Activated naive CD4-positive, alpha-beta T cell treated with anti-CD3 and anti-CD28 coated beads for 36 hours (primary cell): Measurements from ENCODE around the gene CYTH3. TPM values are rescaled to one million over a fixed set of nuclear protein-coding genes. Genes with fewer than 3 reads are reported as not detected.

Source experiments
- CTCF ChIA-PET: fragments of 350-600 bp; sonication (Branson Sonifier 250); formaldehyde crosslinking; loops from one replicate; lab custom pipeline; 2021; ENCODE audit warnings: antibody characterized with exemption; lab: Charles Lee
- DNase-seq: peaks from one replicate; pipeline ENCODE4 v3.0.0-alpha.2; 2020
- H3K27ac Mint-ChIP-seq: one replicate; pipeline ENCODE4 v1.8.0; 2021; ENCODE audit warnings: mild to moderate bottlenecking, mixed read lengths
- H3K27me3 Mint-ChIP-seq: one replicate; pipeline ENCODE4 v1.8.0; 2021; ENCODE audit warnings: low read depth, mixed read lengths
- H3K36me3 Mint-ChIP-seq: one replicate; pipeline ENCODE4 v1.8.0; 2021; ENCODE audit warnings: low read depth, mixed read lengths
- H3K4me1 Mint-ChIP-seq: one replicate; pipeline ENCODE4 v1.8.0; 2021; ENCODE audit warnings: low read depth, mixed read lengths
- H3K4me3 Mint-ChIP-seq: one replicate; pipeline ENCODE4 v1.8.0; 2021; ENCODE audit warnings: mild to moderate bottlenecking, moderate library complexity, mixed read lengths
- H3K9me3 Mint-ChIP-seq: one replicate; pipeline ENCODE4 v1.8.0; 2021; ENCODE audit warnings: mixed read lengths
- intact Hi-C: fragments of 100-400 bp; cut with micrococcal nuclease; formaldehyde crosslinking; loops from one replicate; pipeline ENCODE4 v1.15.1; 2023
- total RNA-seq, 2 experiments: library from RNA; stranded (reverse); gene quantifications; one replicate each; pipeline ENCODE4 v1.2.3, GENCODE V29; 2021

CYTH3 gene
- total RNA-seq, 2 experiments from 2014 or later: 1.1 TPM

DNA sequence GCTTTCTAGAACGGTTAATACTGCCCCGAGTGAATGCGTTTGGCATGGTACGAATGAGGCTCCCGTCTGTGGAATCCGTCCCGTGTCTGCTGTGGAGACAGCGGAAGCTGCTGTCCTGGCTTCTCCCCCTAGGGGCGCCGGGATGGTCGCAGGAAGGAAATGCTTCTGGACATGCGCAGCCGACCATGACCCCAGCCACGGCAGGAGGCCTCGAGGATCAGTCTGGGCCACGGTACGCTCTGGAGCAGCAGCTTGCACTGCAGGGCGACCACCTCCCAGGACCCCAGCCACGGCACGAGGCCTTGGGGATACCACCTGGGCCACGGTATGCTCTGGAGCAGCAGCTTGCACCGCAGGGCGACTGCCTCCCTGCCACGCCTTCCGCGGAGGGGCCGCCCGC, 107.9 kb downstream of the CYTH3 start:
- Mint-ChIP-seq H3K4me1 (no peaks in the 10 kb centered on the region), H3K4me3 (no peak overlapping the region), H3K27ac (no peak overlapping the region), H3K27me3 (no peaks in the 10 kb centered on the region), H3K36me3 (no peaks in the 10 kb centered on the region), H3K9me3 (no peaks in the 10 kb centered on the region)
- intact Hi-C loops: loop anchor here (5.0 kb wide), 1 partner anchor 108 kb away; the partner anchor contains the start of gene CYTH3
- CTCF ChIA-PET: interaction anchor here (0.6 to 0.9 kb wide), 2 partner anchors 52 to 284 kb away, joined by 3 read pairs; no protein-coding TSS in a partner anchor
- no peak for DNase-seq

DNA sequence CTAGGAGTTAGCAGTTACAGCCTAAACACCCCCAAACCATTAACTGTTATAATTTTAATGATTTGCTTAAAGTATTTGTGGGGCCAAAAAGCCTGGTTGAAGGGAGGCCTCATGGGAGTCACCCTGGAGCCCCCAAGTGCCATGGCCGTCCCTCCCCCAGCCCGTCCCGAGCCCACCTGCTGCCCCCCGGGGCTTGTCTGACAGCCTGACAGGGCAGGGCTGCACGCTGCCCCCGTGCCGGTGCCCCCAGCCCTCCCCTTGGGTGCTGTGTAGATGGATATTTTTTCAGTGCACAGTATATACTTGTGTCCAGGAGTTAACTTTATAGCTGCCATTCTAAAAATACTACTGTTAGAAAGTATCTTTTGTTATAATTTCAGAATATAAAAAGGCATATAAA, 108.4 kb downstream of the CYTH3 start:
- CTCF ChIA-PET: interaction anchor here (0.6 to 0.9 kb wide), 2 partner anchors 52 to 284 kb away, joined by 3 read pairs; no protein-coding TSS in a partner anchor
- no peaks in the 10 kb centered on the region for H3K27me3 Mint-ChIP-seq
- H3K27ac Mint-ChIP-seq: no peak overlapping the region
- H3K9me3 Mint-ChIP-seq: no peaks in the 10 kb centered on the region
- no peak overlapping the region for H3K4me3 Mint-ChIP-seq
- intact Hi-C loops: loop anchor here (5.0 kb wide), 1 partner anchor 108 kb away; the partner anchor contains the start of gene CYTH3
- no peaks in the 10 kb centered on the region for H3K4me1 Mint-ChIP-seq
- no peak for DNase-seq
- H3K36me3 Mint-ChIP-seq: no peaks in the 10 kb centered on the region

DNA sequence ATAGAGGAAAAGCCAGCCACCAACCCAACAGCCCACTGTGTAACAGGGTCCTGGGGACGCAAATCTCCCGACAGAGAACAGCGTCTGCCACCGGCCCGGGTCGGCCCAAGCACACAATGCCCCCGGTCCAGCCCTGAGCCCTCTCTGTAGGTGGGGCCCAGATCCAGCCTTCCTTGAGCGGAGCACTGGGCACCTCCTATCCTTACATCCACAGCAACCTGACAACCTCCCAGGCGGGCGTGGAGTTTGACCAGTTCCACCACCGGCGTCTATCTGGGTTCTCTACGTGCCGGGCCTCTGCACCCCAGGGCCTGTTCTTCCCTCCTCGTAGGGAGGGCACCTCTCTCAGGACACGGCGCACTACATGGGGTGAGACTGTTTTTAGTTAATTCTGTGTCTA, 109.0 kb downstream of the CYTH3 start:
- no peaks in the 10 kb centered on the region for H3K9me3 Mint-ChIP-seq
- no peak overlapping the region for H3K27ac Mint-ChIP-seq
- CTCF ChIA-PET: no interaction called here
- H3K4me1 Mint-ChIP-seq: no peaks in the 10 kb centered on the region
- intact Hi-C loops: loop anchor here (5.0 kb wide), 1 partner anchor 109 kb away; the partner anchor contains the start of gene CYTH3
- no peak overlapping the region for H3K4me3 Mint-ChIP-seq
- no peak for DNase-seq
- peaks cover under 1% of the 10 kb centered on the region for H3K36me3 Mint-ChIP-seq
- H3K27me3 Mint-ChIP-seq: no peaks in the 10 kb centered on the region

DNA sequence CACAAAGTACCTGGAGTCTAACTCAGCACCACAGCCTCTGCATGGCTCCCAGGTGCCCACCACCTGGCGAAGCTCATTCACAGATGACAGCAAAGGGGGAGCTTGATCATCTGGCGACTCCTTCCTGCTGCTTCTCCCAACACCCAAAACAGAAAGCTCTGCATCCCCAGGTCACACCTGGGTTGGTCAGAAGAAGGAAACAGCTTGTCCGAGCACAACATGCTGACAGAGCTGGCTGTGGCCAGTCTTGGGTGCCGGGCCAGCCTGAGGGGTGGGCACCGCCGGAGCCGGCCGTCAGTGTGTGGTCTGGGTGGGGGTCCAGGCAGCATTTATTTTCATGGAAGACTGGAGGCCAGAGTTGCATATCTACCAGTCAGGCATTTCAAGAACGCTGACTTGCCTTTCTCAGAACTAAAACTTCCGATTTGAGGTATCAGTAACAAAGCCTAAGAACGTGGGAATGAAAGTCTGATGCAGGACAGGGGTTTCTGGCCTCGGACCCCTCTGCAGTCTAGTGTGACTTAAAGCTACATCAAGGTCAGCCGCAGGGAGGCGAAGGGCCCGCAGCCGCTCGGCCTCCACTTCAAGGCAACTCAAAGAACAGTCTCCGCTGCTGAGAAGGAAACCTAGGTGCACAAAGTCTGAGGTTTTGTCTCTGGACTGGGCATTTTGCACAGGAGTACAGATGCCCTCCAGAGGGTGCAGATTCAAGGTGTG, 109.6 kb downstream of the CYTH3 start:
- Mint-ChIP-seq H3K9me3 (no peaks in the 10 kb centered on the region), H3K36me3 (peaks cover 2% of the 10 kb centered on the region), H3K27me3 (no peaks in the 10 kb centered on the region), H3K4me1 (no peaks in the 10 kb centered on the region), H3K27ac (no peak overlapping the region), H3K4me3 (no peak overlapping the region)
- no peak for DNase-seq
- intact Hi-C loops: loop anchor here (5.0 kb wide), 1 partner anchor 109 kb away; the partner anchor contains the start of gene CYTH3
- CTCF ChIA-PET: interaction anchor here (0.6 to 1.2 kb wide), 2 partner anchors 158 to 469 kb away, joined by 4 to 5 read pairs; no protein-coding TSS in a partner anchor

DNA sequence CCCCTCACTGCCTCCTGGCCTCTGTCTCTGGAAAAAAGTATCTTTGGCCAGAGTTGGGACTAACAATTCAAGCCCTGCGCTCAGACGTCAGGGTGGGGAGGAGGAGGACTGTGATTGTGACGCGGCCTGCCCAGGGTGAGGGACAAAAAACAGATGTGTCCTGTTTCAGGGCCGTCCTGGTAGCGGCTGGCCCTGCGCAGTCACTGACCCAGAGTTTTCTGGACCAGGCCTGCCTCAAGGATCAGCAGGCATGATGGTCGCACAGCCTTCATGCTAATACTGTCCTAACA, 110.1 kb downstream of the CYTH3 start:
- H3K27me3 Mint-ChIP-seq: no peaks in the 10 kb centered on the region
- no peaks in the 10 kb centered on the region for H3K4me1 Mint-ChIP-seq
- H3K9me3 Mint-ChIP-seq: no peaks in the 10 kb centered on the region
- H3K27ac Mint-ChIP-seq: no peak overlapping the region
- no peak overlapping the region for H3K4me3 Mint-ChIP-seq
- H3K36me3 Mint-ChIP-seq: peaks cover 6% of the 10 kb centered on the region
- intact Hi-C loops: loop anchor here (5.0 kb wide), 1 partner anchor 110 kb away; the partner anchor contains the start of gene CYTH3
- no peak for DNase-seq
- CTCF ChIA-PET: interaction anchor here (0.6 to 1.2 kb wide), 2 partner anchors 158 to 470 kb away, joined by 4 to 5 read pairs; no protein-coding TSS in a partner anchor

DNA sequence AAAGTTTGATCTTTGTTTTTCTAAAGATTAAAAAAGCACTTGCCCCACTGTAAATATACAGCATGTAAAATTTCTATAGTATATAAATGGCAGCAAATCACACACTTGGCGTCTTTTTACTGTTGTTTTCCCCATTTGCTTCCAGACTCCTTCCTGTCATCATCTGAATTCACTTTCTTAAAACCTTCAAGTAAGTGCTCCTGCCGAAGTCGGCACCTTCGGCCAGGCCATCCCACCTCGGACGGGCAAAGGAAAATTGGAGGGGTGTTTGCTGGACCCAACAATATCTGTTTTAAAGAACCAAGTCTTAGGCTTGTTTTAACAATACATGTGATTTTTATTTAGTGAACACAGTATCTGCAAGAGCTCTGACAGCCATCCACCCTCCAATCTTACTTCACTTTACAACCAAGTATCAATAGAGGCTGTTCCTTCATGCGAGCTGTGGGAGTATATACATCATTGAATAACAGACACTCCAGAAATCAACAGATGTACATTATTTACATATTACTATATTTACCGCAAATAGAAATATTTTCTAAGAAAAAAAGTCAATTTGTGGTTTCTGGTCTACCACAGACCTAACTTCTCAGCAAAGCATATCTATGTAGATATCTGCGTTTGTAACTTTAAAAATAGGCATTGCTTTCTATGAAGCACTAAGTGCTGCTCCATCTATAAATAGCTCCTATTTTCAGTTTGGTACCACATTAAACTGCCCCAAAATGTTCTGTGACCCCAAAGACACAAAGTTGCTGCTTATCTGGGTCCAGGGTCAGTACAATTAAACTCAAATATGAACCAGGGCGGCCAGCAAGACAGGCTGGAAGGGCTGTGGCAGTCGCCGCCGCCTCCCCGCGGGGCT, 110.7 kb downstream of the CYTH3 start:
- CTCF ChIA-PET: interaction anchor here (1.2 to 1.4 kb wide), 2 partner anchors 108 to 159 kb away, joined by 4 to 5 read pairs; no protein-coding TSS in a partner anchor
- peaks cover 6% of the 10 kb centered on the region for H3K36me3 Mint-ChIP-seq
- DNase-seq: no peak
- no peak overlapping the region for H3K27ac Mint-ChIP-seq
- no peak overlapping the region for H3K4me3 Mint-ChIP-seq
- no peaks in the 10 kb centered on the region for H3K4me1 Mint-ChIP-seq
- intact Hi-C loops: loop anchor here (5.0 kb wide), 1 partner anchor 111 kb away; the partner anchor contains the start of gene CYTH3
- H3K9me3 Mint-ChIP-seq: no peaks in the 10 kb centered on the region
- H3K27me3 Mint-ChIP-seq: no peaks in the 10 kb centered on the region

DNA sequence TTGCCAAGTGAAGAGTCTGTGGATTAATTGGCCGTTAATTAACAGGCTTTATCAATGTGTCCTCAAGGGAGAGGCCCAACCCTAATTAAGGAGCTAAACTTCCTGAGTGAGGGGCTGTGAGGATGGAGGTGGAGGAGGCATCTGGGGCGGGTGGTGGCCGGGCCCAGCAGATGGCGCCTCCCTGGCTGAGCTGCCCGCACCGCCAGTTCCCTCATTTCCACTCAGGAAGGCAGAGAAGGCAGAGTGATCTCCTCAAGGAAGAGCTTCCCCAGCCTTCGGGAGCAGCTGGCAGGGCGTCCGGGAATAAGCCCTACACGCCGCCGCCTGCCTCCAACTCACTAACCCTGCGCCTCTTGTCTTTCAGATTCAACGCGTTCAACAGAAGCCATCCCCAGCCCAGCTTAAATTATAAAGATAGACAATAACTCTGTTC, 112.2 kb downstream of the CYTH3 start:
- no peak for DNase-seq
- intact Hi-C loops: loop anchor here (1.0 to 5.0 kb wide), 2 partner anchors 112 to 163 kb away; partner anchors contain the start of gene CYTH3
- no peak overlapping the region for H3K4me3 Mint-ChIP-seq
- no peaks in the 10 kb centered on the region for H3K4me1 Mint-ChIP-seq
- peaks cover 14% of the 10 kb centered on the region for H3K36me3 Mint-ChIP-seq
- no peaks in the 10 kb centered on the region for H3K9me3 Mint-ChIP-seq
- CTCF ChIA-PET: interaction anchor here (0.9 to 2.2 kb wide), 7 partner anchors 9 to 163 kb away, joined by 3 to 17 read pairs (median 4); no protein-coding TSS in a partner anchor
- H3K27me3 Mint-ChIP-seq: no peaks in the 10 kb centered on the region
- no peak overlapping the region for H3K27ac Mint-ChIP-seq

DNA sequence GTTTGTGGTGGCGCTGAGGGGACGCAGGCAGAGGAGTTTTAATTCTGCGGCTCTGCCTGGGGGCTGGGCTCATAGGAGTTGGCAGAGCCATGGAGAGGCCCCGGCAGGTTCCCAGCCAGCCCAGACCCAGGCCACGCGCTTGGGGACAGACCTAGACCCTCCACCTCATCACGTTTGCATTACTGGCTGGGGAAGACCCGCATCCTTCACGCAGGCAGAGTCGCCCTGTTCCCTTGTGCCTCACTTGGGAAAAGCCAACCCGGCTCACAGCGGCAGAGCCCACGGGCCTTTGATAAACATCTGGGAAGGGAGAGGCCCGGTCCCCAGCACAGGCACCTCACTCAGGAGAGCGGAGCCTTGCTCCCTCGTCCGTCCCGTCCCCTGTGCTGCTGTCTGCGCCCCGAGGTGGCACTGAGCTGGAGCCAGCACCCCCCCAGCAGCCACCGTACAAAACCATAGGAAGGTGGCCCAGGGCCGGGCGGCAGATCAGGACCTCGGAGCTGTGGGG, 112.8 kb downstream of the CYTH3 start:
- intact Hi-C loops: loop anchor here (1.0 to 5.0 kb wide), 2 partner anchors 113 to 164 kb away; partner anchors contain the start of gene CYTH3

DNA sequence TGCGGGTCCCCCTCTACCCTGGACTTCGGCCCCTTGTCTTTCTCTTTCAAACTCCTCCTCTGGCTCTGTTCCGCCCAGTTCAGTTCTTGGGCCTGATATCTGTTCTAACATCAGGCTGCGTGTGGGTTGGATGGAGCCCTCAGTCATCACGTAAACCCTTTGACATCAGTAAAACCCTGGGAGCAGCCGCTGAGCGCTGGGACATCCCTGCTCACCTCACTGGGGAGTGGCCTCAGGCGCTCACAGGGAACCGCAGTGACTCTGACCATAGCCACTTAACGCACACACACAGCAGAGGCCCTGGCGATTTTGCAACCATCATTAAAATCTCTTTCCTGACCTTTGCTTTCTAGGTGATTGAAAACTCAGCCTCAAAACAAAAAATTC, 113.3 kb downstream of the CYTH3 start:
- no peak overlapping the region for H3K27ac Mint-ChIP-seq
- H3K4me1 Mint-ChIP-seq: no peaks in the 10 kb centered on the region
- H3K9me3 Mint-ChIP-seq: no peaks in the 10 kb centered on the region
- intact Hi-C loops: no loop called here
- CTCF ChIA-PET: interaction anchor here (1.4 to 2.2 kb wide), 2 partner anchors 114 to 164 kb away, joined by 3 to 17 read pairs; no protein-coding TSS in a partner anchor
- peaks cover 16% of the 10 kb centered on the region for H3K36me3 Mint-ChIP-seq
- H3K27me3 Mint-ChIP-seq: no peaks in the 10 kb centered on the region
- H3K4me3 Mint-ChIP-seq: no peak overlapping the region
- DNase-seq: no peak

More for the DNA sequence above, 112.8 kb downstream of the CYTH3 start:
- Mint-ChIP-seq H3K9me3 (no peaks in the 10 kb centered on the region), H3K27me3 (no peaks in the 10 kb centered on the region), H3K36me3 (peaks cover 16% of the 10 kb centered on the region), H3K4me1 (no peaks in the 10 kb centered on the region), H3K4me3 (no peak overlapping the region), H3K27ac (no peak overlapping the region)
- CTCF ChIA-PET: interaction anchor here (1.2 to 2.2 kb wide), 5 partner anchors 8 to 164 kb away, joined by 3 to 17 read pairs (median 4); no protein-coding TSS in a partner anchor
- DNase-seq: no peak

DNA sequence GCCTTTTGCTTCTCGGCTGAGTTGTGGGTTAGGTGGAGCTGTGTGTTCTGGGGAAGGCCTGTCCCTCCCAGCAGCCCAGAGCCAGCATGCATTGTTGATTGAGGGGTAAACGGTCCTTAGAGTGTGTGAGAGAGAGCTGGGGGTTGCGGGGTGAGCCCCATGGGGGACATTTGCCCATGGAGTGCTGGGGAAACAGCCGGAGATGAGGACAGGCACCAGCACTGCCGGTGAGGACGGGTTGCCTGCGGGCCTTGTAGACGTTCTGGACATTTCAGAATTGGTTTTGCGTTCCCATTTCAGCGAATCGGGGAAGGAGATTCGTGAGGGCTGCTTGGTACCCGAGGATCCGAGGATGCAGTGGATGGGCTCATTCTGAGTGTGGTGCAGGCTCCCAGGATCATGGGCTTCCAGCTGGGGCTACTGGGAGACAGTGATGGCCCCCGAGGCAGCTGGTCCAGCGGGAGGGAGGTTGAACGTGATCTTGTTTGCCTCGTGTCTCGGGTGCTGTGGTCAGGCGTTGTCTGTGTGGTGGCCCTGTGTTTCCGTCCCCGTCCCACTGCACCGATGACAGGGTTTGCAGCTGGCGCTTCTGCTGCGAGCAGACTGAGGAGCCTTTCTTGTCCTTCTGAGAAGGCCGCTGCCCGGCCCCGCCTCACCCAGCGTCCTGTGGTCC, 113.9 kb downstream of the CYTH3 start:
- intact Hi-C loops: no loop called here
- CTCF ChIA-PET: interaction anchor here (2.2 kb wide), 1 partner anchor 165 kb away, joined by 17 read pairs; no protein-coding TSS in a partner anchor
- H3K36me3 Mint-ChIP-seq: peaks cover 16% of the 10 kb centered on the region
- H3K4me3 Mint-ChIP-seq: no peak overlapping the region
- H3K9me3 Mint-ChIP-seq: no peaks in the 10 kb centered on the region
- no peak overlapping the region for H3K27ac Mint-ChIP-seq
- no peak for DNase-seq
- no peaks in the 10 kb centered on the region for H3K4me1 Mint-ChIP-seq
- no peaks in the 10 kb centered on the region for H3K27me3 Mint-ChIP-seq

DNA sequence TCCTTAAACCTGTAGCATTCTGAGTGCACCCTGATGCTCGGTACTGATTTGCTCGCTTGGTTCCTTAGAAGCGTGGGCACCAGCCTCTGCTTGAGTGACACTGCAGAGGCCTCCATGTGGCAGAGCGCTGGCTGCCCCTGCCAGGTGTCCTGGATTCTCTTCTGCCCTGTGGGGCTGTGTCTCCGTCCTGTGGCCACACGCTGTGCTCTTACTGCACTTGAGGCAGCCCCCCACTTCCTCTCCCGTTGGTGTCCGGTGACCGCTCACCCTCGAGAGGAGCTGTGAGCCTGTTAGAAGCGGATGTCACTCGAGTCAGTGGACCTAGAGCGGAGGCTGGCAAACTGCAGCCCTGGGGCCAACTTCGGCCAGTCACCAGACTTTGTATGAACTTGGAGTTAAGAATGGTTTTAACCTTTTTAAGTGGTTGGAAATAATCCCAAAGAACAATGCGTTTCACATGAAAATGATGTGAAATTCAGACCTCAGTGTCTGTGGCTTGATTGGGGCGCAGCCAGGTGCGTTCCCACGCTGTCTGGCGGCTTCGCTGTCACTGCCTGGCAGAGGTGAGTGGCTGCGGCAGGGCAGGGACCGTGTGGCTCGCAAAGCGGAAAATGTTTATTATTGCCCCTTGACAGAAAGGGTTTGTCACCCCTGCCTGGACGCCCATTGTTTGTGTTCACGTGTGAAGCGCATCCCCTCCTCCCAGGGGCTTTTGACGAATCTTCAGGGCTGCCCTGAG, 114.6 kb downstream of the CYTH3 start:
- CTCF ChIA-PET: no interaction called here

More for the DNA sequence above, 114.6 kb downstream of the CYTH3 start:
- Mint-ChIP-seq H3K9me3 (no peaks in the 10 kb centered on the region), H3K36me3 (peaks cover 18% of the 10 kb centered on the region), H3K27ac (no peak overlapping the region), H3K4me3 (no peak overlapping the region), H3K4me1 (no peaks in the 10 kb centered on the region), H3K27me3 (no peaks in the 10 kb centered on the region)
- intact Hi-C loops: no loop called here
- DNase-seq: no peak
